CD4-positive, alpha-beta T cell treated with Interleukin-15 for 4 hours (primary cell): ENCODE measurements around the gene NINJ2.
"Not testable (repeated sequence)": the region's sequence is repeated elsewhere in the genome, so short reads cannot be mapped to it uniquely, and the experiment has no call there.

Experiments used
- DNase-seq: peaks from one replicate; pipeline ENCODE4 v3.0.0-alpha.2; 2020; ENCODE audit warnings: low spot score

Gene NINJ2

GRCh38 chr12:585062-586061 lies 77.9 kb downstream of the NINJ2 start:
- DNase-seq: no peak

GRCh38 chr12:583251-583869 lies 79.9 kb downstream of the NINJ2 start:
- DNase-seq: no peak

- DNase-seq: no peak
Observed at GRCh38 chr12:581746-582145, 81.5 kb downstream of the NINJ2 start.

GRCh38 chr12:581321-581720 lies 81.9 kb downstream of the NINJ2 start:
- no peak for DNase-seq

GRCh38 chr12:580813-581212 lies 82.4 kb downstream of the NINJ2 start:
- no peak for DNase-seq

GRCh38 chr12:579420-580110 lies 83.7 kb downstream of the NINJ2 start:
- DNase-seq: no peak

GRCh38 chr12:578748-579419 lies 84.4 kb downstream of the NINJ2 start:
- DNase-seq: no peak

GRCh38 chr12:577994-578747 lies 85.1 kb downstream of the NINJ2 start:
- DNase-seq: not testable (repeated sequence)

- no peak for DNase-seq
Observed at GRCh38 chr12:576615-577110, 86.6 kb downstream of the NINJ2 start.

GRCh38 chr12:575948-576614 lies 87.2 kb downstream of the NINJ2 start:
- peak; percentile 85 for DNase-seq

GRCh38 chr12:575129-575502 lies 88.1 kb downstream of the NINJ2 start:
- DNase-seq: no peak

GRCh38 chr12:574475-575128 lies 88.6 kb downstream of the NINJ2 start:
- no peak for DNase-seq

GRCh38 chr12:573232-573631 lies 90.0 kb downstream of the NINJ2 start:
- no peak for DNase-seq

GRCh38 chr12:572532-572899 lies 90.7 kb downstream of the NINJ2 start:
- DNase-seq: peak; percentile 10

GRCh38 chr12:571795-572531 lies 91.3 kb downstream of the NINJ2 start:
- no peak for DNase-seq

GRCh38 chr12:570921-571794 lies 92.1 kb downstream of the NINJ2 start:
- no peak for DNase-seq

- DNase-seq: no peak
Observed at GRCh38 chr12:570435-570920, 92.8 kb downstream of the NINJ2 start.

- peak; percentile 81 for DNase-seq
Observed at GRCh38 chr12:569803-570434, 93.3 kb downstream of the NINJ2 start.
